Parathyroid adenoma (tissue), 2 donors: ENCODE results near the gene TRIM71.

ENCODE experiments used
- H2AFZ ChIP-seq: fragments of 300-600 bp; sonication (generic); one replicate; pipeline ENCODE4 v1.7.0; 2017; ENCODE audit warnings: antibody characterized with exemption, mild to moderate bottlenecking
- H3K27ac ChIP-seq: fragments of 300-600 bp; sonication (generic); one replicate; pipeline ENCODE4 v1.7.0; 2017
- H3K27me3 ChIP-seq: fragments of 300-600 bp; sonication (generic); one replicate; pipeline ENCODE4 v1.7.0; 2017; ENCODE audit warnings: low read length; ENCODE audit not compliant: control insufficient read depth, insufficient read depth
- H3K36me3 ChIP-seq: fragments of 300-600 bp; sonication (generic); one replicate; pipeline ENCODE4 v1.7.0; 2017; ENCODE audit warnings: low read length; ENCODE audit not compliant: control insufficient read depth, insufficient read depth
- H3K4me1 ChIP-seq: fragments of 300-600 bp; sonication (generic); one replicate; pipeline ENCODE4 v1.7.0; 2017; ENCODE audit warnings: control low read depth
- H3K4me2 ChIP-seq: fragments of 300-600 bp; sonication (generic); one replicate; pipeline ENCODE4 v1.7.0; 2017; ENCODE audit warnings: low read length
- H3K4me3 ChIP-seq: fragments of 300-600 bp; sonication (generic); one replicate; pipeline ENCODE4 v1.7.0; 2017; ENCODE audit warnings: low read depth, low read length
- H3K79me2 ChIP-seq: fragments of 300-600 bp; sonication (generic); one replicate; pipeline ENCODE4 v1.7.0; 2017; ENCODE audit warnings: control low read depth
- H3K9ac ChIP-seq: fragments of 300-600 bp; sonication (generic); one replicate; pipeline ENCODE4 v1.7.0; 2017; ENCODE audit warnings: mild to moderate bottlenecking
- H3K9me3 ChIP-seq: fragments of 300-600 bp; sonication (generic); one replicate; pipeline ENCODE4 v1.7.0; 2017; ENCODE audit warnings: low read length; ENCODE audit not compliant: control insufficient read depth
- CTCF ChIP-seq: fragments of 300-600 bp; sonication (generic); IDR thresholded peaks from one replicate; pipeline ENCODE4 v1.7.0; 2017; ENCODE audit warnings: antibody characterized with exemption, mild to moderate bottlenecking
- donor health status: primary hyperparathyroidism.

TRIM71 gene

DNA sequence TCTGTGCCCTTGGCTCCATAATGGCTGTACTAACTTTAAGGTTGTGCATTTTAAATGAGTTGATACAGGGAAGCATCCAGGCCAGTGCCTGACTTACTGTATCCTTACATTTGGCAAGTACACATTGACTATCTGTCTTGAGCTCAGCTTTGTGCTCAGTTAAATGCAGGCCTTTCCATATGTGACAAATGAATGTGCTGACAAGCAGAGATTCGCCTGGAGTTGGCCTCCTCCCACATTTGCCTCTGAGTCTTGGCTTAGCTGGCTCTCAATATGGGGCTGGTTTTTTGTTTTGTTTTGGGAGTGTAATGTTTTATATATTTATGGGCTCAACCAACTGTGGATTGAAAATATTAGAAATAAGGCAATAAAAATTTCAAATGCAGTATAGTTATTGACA, 29.7 kb downstream of the TRIM71 start:
- Histone ChIP-seq H3K36me3 (no peaks in the 10 kb centered on the region), H3K27me3 (no peaks in the 10 kb centered on the region), H3K4me3 (no peak overlapping the region), H3K9me3 (no peaks in the 10 kb centered on the region), H3K79me2 (no peaks in the 10 kb centered on the region), H3K9ac (no peak overlapping the region), H3K27ac (no peak overlapping the region), H2AFZ (no peak overlapping the region), H3K4me2 (no peak overlapping the region), H3K4me1 (no peaks in the 10 kb centered on the region)
- TF ChIP-seq CTCF = no peak

- H3K79me2 ChIP-seq = no peaks in the 10 kb centered on the region
- H2AFZ ChIP-seq = no peak overlapping the region
- H3K4me1 ChIP-seq = no peaks in the 10 kb centered on the region
- no peak overlapping the region for H3K4me3 ChIP-seq
- no peaks in the 10 kb centered on the region for H3K9me3 ChIP-seq
- no peak overlapping the region for H3K4me2 ChIP-seq
- no peaks in the 10 kb centered on the region for H3K36me3 ChIP-seq
- H3K27ac ChIP-seq = no peak overlapping the region
- no peak overlapping the region for H3K9ac ChIP-seq
- no peak for TF ChIP-seq CTCF
- H3K27me3 ChIP-seq = no peaks in the 10 kb centered on the region
Measured at GRCh38 chr3:32848215-32848614, 30.4 kb downstream of the TRIM71 start.

- H3K36me3 ChIP-seq = no peaks in the 10 kb centered on the region
- TF ChIP-seq CTCF = no peak
- H3K9ac ChIP-seq = no peak overlapping the region
- no peaks in the 10 kb centered on the region for H3K79me2 ChIP-seq
- H3K4me2 ChIP-seq = no peak overlapping the region
- H3K9me3 ChIP-seq = no peaks in the 10 kb centered on the region
- H2AFZ ChIP-seq = no peak overlapping the region
- no peaks in the 10 kb centered on the region for H3K4me1 ChIP-seq
- H3K4me3 ChIP-seq = no peak overlapping the region
- no peak overlapping the region for H3K27ac ChIP-seq
- H3K27me3 ChIP-seq = no peaks in the 10 kb centered on the region
Measured at GRCh38 chr3:32849046-32849445, 31.2 kb downstream of the TRIM71 start.

GRCh38 chr3:32850226-32850625, 32.4 kb downstream of the TRIM71 start:
- Histone ChIP-seq H3K4me1 (no peaks in the 10 kb centered on the region), H3K36me3 (no peaks in the 10 kb centered on the region), H3K79me2 (no peaks in the 10 kb centered on the region), H3K27me3 (no peaks in the 10 kb centered on the region), H3K4me2 (no peak overlapping the region), H3K9ac (no peak overlapping the region), H3K4me3 (no peak overlapping the region), H3K27ac (no peak overlapping the region), H3K9me3 (no peaks in the 10 kb centered on the region), H2AFZ (no peak overlapping the region)
- no peak for TF ChIP-seq CTCF

DNA sequence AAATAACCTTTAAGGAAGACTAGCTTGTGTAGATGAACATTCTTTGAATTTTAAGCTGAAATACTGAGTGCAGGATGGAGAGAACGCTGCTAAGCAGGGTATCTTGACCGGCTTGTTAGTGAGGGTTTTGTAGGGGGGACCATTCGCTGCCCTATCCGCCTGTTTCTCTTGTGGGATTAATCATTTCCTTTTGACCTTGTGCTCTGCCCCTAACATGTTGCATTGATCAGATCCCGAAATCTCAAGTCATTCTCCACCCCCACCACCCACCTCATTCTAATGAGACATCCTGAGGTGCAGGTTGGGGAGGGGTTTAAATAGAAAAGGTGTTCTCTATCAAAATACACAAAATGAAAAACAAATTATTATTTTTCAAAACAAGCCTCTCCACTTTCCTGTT, 32.8 kb downstream of the TRIM71 start:
- Histone ChIP-seq H3K27ac (no peak overlapping the region), H3K4me1 (no peaks in the 10 kb centered on the region), H3K9ac (no peak overlapping the region), H2AFZ (no peak overlapping the region), H3K4me2 (no peak overlapping the region), H3K79me2 (no peaks in the 10 kb centered on the region), H3K4me3 (no peak overlapping the region), H3K9me3 (no peaks in the 10 kb centered on the region), H3K36me3 (no peaks in the 10 kb centered on the region), H3K27me3 (no peaks in the 10 kb centered on the region)
- TF ChIP-seq CTCF = no peak
